ENCODE data around the gene MBP.
A peak's percentile ranks its signal among the peaks of the same experiment; 100 is the strongest.

Gene MBP

DNA sequence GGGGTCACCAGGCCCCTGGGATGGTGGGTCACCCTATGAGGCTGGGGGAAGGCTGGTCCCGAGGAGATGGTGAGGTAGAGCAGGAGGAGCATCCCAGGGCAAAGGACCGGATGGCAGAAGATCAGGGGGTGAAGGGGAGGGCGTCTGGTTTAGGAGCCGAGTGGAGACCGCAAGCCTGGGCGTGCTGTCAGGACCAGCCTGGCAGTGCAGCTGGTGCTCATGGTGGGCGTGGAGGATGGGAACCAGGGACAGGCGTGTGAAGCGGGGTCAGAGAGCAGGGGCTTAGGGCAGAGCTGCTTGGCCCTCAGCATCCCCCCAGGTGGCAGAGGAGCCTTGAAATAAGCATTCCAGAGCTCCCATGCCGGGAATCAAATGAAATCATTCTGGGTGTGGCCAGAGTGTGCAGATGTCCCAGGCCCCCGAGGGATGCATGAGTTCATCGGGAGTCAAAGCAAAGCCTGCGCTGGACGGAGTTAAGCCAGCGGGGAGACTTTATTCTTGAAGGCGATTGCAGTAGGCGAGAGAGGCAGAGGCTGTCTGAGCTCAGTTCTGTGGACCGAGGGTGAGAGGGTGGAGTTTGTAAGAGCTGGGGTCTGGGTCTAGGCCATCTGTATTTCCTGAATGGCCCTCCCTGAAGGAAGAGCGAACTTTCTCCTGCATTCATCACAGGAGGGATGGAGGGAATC, 33.1 kb upstream of the MBP start:
- no peak overlapping the region for H3K9ac ChIP-seq (ENCODE audit: low read length in 5 of 5)
- H3K27me3 ChIP-seq (ENCODE audit: control insufficient read depth in 5 of 5, insufficient read depth in 4 of 5, low read length in 5 of 5) = peaks cover 0 to 13% (median 8%) of the 10 kb centered on the region in 5 donors
- H3K27ac ChIP-seq (ENCODE audit: low read depth, low read length) = no peak overlapping the region
- H3K4me1 ChIP-seq (ENCODE audit: control insufficient read depth in 5 of 5, insufficient read depth in 5 of 5, low read length in 5 of 5) = peaks cover 0 to 22% (median 15%) of the 10 kb centered on the region in 5 donors
- peak overlapping the region in 1 of 5 donors; percentile 30 for H3K4me3 ChIP-seq (ENCODE audit: low read depth in 1 of 5, low read length in 5 of 5)
- no peaks in the 10 kb centered on the region for H3K36me3 ChIP-seq (ENCODE audit: control insufficient read depth in 5 of 5, insufficient read depth in 5 of 5, low read length in 5 of 5)
- no peaks in the 10 kb centered on the region for H3K9me3 ChIP-seq (ENCODE audit: control insufficient read depth in 5 of 5, low read length in 5 of 5)

DNA sequence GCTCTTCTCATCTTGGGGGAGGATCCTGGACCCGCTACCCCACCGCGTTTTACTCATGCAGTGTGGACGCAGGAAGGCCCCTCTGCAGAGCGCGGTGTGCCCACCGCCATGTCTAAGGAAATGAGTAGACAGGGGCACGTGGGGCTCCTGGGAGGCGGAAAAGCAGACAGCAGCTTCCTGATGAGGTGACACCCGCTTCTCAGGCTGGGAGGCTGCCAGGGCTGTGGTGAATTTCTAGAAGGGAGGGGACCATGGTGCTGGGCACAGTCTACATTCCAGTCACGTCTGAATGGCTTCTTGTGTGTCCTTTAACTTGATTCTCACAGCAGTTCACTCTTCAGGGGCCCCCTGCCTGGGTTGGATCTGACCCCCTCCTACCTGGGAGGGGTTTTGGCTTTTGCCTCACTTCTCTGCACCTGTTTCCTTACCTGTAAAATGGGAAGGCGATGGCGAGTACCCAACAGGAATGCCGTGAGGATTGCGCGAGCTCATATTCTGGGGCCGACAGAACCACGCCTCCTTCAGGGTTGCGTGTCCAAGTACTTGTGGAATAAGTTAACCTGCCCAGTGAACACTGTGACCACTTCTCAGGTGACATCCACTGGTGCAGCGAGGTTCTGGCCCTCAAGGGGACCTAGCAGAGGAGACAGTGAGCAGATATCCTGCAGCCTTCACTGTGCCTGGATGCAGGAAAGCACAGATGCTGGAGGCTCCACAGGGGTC, 32.3 kb upstream of the MBP start:
- Histone ChIP-seq H3K9ac (ENCODE audit: low read length in 5 of 5) (no peak overlapping the region), H3K4me3 (ENCODE audit: low read depth in 1 of 5, low read length in 5 of 5) (no peak overlapping the region), H3K36me3 (ENCODE audit: control insufficient read depth in 5 of 5, insufficient read depth in 5 of 5, low read length in 5 of 5) (no peaks in the 10 kb centered on the region), H3K27me3 (ENCODE audit: control insufficient read depth in 5 of 5, insufficient read depth in 4 of 5, low read length in 5 of 5) (peaks cover 0 to 13% (median 8%) of the 10 kb centered on the region in 5 donors), H3K27ac (ENCODE audit: low read depth, low read length) (no peak overlapping the region), H3K9me3 (ENCODE audit: control insufficient read depth in 5 of 5, low read length in 5 of 5) (no peaks in the 10 kb centered on the region), H3K4me1 (ENCODE audit: control insufficient read depth in 5 of 5, insufficient read depth in 5 of 5, low read length in 5 of 5) (peaks cover 0 to 22% (median 15%) of the 10 kb centered on the region in 5 donors)

DNA sequence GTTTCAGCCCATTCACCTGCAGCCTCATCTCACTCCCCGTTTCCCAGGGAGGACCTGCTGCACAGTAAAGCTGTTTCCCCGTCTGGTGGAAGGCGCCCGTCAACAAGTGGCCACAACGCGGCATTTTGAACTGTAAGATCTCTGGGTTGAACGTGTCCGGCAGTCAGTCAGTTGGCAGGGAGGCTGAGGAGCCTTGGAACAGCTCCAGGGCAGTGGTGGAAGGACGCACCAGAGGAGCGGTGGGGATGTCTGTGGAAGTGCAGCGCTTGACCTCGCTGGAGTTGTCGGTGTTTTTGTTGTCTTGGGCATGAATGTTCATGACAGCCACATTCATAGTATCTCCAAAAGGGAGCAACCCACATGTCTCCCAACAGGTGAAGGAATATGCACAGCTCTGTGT, 31.4 kb upstream of the MBP start:
- no peak overlapping the region for H3K27ac ChIP-seq (ENCODE audit: low read depth, low read length)
- no peaks in the 10 kb centered on the region for H3K9me3 ChIP-seq (ENCODE audit: control insufficient read depth in 5 of 5, low read length in 5 of 5)
- H3K27me3 ChIP-seq (ENCODE audit: control insufficient read depth in 5 of 5, insufficient read depth in 4 of 5, low read length in 5 of 5) = peaks cover 0 to 13% (median 8%) of the 10 kb centered on the region in 5 donors
- H3K9ac ChIP-seq (ENCODE audit: low read length in 5 of 5) = no peak overlapping the region
- no peaks in the 10 kb centered on the region for H3K36me3 ChIP-seq (ENCODE audit: control insufficient read depth in 5 of 5, insufficient read depth in 5 of 5, low read length in 5 of 5)
- H3K4me3 ChIP-seq (ENCODE audit: low read depth in 1 of 5, low read length in 5 of 5) = no peak overlapping the region
- H3K4me1 ChIP-seq (ENCODE audit: control insufficient read depth in 5 of 5, insufficient read depth in 5 of 5, low read length in 5 of 5) = peaks cover 0 to 22% (median 15%) of the 10 kb centered on the region in 5 donors

GRCh38 chr18:77162580-77162979, 30.0 kb upstream of the MBP start:
- H3K27ac ChIP-seq (ENCODE audit: low read depth, low read length) = no peak overlapping the region
- H3K27me3 ChIP-seq (ENCODE audit: control insufficient read depth in 5 of 5, insufficient read depth in 4 of 5, low read length in 5 of 5) = peaks cover 0 to 13% (median 8%) of the 10 kb centered on the region in 5 donors
- peaks cover 0 to 20% (median 15%) of the 10 kb centered on the region in 5 donors for H3K4me1 ChIP-seq (ENCODE audit: control insufficient read depth in 5 of 5, insufficient read depth in 5 of 5, low read length in 5 of 5)
- no peaks in the 10 kb centered on the region for H3K36me3 ChIP-seq (ENCODE audit: control insufficient read depth in 5 of 5, insufficient read depth in 5 of 5, low read length in 5 of 5)
- H3K9me3 ChIP-seq (ENCODE audit: control insufficient read depth in 5 of 5, low read length in 5 of 5) = no peaks in the 10 kb centered on the region
- no peak overlapping the region for H3K9ac ChIP-seq (ENCODE audit: low read length in 5 of 5)
- no peak overlapping the region for H3K4me3 ChIP-seq (ENCODE audit: low read depth in 1 of 5, low read length in 5 of 5)

DNA sequence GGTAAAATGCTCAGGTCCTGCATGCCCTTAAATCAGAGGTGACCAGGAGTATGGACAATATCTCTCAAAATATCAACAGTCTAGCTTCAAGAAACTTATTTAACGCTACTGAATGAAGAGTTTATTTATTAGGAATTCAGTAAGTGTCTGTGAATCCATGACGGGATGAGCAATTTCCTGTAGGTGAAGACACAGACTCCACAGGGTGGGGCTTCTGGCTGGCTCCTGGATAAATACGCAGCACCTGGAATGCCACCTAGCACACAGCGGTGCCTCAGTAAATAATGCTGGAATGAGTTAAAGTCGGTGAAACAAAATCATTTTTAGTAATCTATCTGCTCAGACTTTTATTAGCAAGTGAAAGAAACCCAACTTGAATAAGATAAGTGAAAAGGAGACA, 29.4 kb upstream of the MBP start:
- H3K4me1 ChIP-seq (ENCODE audit: control insufficient read depth in 5 of 5, insufficient read depth in 5 of 5, low read length in 5 of 5) = peaks cover 0 to 19% (median 13%) of the 10 kb centered on the region in 5 donors
- no peak overlapping the region for H3K9ac ChIP-seq (ENCODE audit: low read length in 5 of 5)
- H3K9me3 ChIP-seq (ENCODE audit: control insufficient read depth in 5 of 5, low read length in 5 of 5) = no peaks in the 10 kb centered on the region
- H3K36me3 ChIP-seq (ENCODE audit: control insufficient read depth in 5 of 5, insufficient read depth in 5 of 5, low read length in 5 of 5) = no peaks in the 10 kb centered on the region
- H3K4me3 ChIP-seq (ENCODE audit: low read depth in 1 of 5, low read length in 5 of 5) = no peak overlapping the region
- no peak overlapping the region for H3K27ac ChIP-seq (ENCODE audit: low read depth, low read length)
- H3K27me3 ChIP-seq (ENCODE audit: control insufficient read depth in 5 of 5, insufficient read depth in 4 of 5, low read length in 5 of 5) = peaks cover 0 to 13% (median 8%) of the 10 kb centered on the region in 5 donors

GRCh38 chr18:77161383-77161782, 28.8 kb upstream of the MBP start:
- Histone ChIP-seq H3K9ac (ENCODE audit: low read length in 5 of 5) (no peak overlapping the region), H3K27me3 (ENCODE audit: control insufficient read depth in 5 of 5, insufficient read depth in 4 of 5, low read length in 5 of 5) (peaks cover 0 to 8% (median 7%) of the 10 kb centered on the region in 5 donors), H3K36me3 (ENCODE audit: control insufficient read depth in 5 of 5, insufficient read depth in 5 of 5, low read length in 5 of 5) (no peaks in the 10 kb centered on the region), H3K4me1 (ENCODE audit: control insufficient read depth in 5 of 5, insufficient read depth in 5 of 5, low read length in 5 of 5) (peaks cover 0 to 13% (median 8%) of the 10 kb centered on the region in 5 donors), H3K4me3 (ENCODE audit: low read depth in 1 of 5, low read length in 5 of 5) (no peak overlapping the region), H3K27ac (ENCODE audit: low read depth, low read length) (no peak overlapping the region), H3K9me3 (ENCODE audit: control insufficient read depth in 5 of 5, low read length in 5 of 5) (no peaks in the 10 kb centered on the region)

DNA sequence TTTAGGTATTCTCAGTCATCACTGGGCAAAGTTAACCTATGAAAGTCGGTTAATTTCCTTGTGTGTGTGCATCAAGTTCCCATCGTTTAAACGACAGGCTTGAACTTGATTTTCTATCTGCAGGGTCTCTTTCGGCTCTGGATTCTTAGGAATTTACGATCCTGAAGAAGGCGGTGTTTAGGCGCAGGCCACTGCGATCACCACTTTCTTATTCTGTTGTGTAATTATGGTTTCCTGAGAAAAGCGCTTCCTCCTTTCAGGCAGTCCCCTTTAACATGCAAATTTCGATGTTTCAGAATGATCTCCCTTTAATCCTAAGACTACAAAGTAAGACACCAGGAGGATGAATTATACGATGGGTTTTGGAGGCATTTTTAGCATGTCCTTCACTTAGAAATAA, 27.9 kb upstream of the MBP start:
- H3K27me3 ChIP-seq (ENCODE audit: control insufficient read depth in 5 of 5, insufficient read depth in 4 of 5, low read length in 5 of 5) = peaks cover 0 to 6% (median 3%) of the 10 kb centered on the region in 5 donors
- H3K27ac ChIP-seq (ENCODE audit: low read depth, low read length) = no peak overlapping the region
- no peaks in the 10 kb centered on the region for H3K9me3 ChIP-seq (ENCODE audit: control insufficient read depth in 5 of 5, low read length in 5 of 5)
- H3K9ac ChIP-seq (ENCODE audit: low read length in 5 of 5) = no peak overlapping the region
- peaks cover 0 to 5% (median 3%) of the 10 kb centered on the region in 5 donors for H3K4me1 ChIP-seq (ENCODE audit: control insufficient read depth in 5 of 5, insufficient read depth in 5 of 5, low read length in 5 of 5)
- no peak overlapping the region for H3K4me3 ChIP-seq (ENCODE audit: low read depth in 1 of 5, low read length in 5 of 5)
- no peaks in the 10 kb centered on the region for H3K36me3 ChIP-seq (ENCODE audit: control insufficient read depth in 5 of 5, insufficient read depth in 5 of 5, low read length in 5 of 5)

GRCh38 chr18:77157312-77157711, 24.7 kb upstream of the MBP start:
- Histone ChIP-seq H3K9ac (ENCODE audit: low read length in 5 of 5) (no peak overlapping the region), H3K4me3 (ENCODE audit: low read depth in 1 of 5, low read length in 5 of 5) (no peak overlapping the region), H3K9me3 (ENCODE audit: control insufficient read depth in 5 of 5, low read length in 5 of 5) (no peaks in the 10 kb centered on the region), H3K4me1 (ENCODE audit: control insufficient read depth in 5 of 5, insufficient read depth in 5 of 5, low read length in 5 of 5) (no peaks in the 10 kb centered on the region), H3K27me3 (ENCODE audit: control insufficient read depth in 5 of 5, insufficient read depth in 4 of 5, low read length in 5 of 5) (no peaks in the 10 kb centered on the region), H3K36me3 (ENCODE audit: control insufficient read depth in 5 of 5, insufficient read depth in 5 of 5, low read length in 5 of 5) (no peaks in the 10 kb centered on the region), H3K27ac (ENCODE audit: low read depth, low read length) (no peak overlapping the region)

DNA sequence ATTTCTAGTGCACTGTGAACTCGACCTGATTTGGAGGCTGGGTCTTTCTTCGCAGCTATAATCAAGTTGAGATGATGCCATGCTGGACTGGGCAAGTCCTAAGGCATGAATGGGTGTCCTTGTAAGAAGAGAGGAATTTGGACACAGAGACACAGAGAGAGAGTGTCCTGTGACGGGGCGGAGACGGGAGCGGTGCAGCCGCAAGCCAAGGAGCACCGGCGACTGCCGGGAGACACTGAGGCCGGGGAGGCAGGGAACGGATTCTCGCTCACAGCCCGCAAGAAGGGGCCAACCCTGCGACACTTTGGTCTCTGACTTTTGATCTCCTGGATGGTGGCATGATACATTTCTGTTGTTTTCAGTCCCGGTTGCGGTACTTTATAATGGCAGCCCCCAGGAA, 22.4 kb upstream of the MBP start:
- no peaks in the 10 kb centered on the region for H3K9me3 ChIP-seq (ENCODE audit: control insufficient read depth in 5 of 5, low read length in 5 of 5)
- no peak overlapping the region for H3K27ac ChIP-seq (ENCODE audit: low read depth, low read length)
- H3K9ac ChIP-seq (ENCODE audit: low read length in 5 of 5) = no peak overlapping the region
- no peaks in the 10 kb centered on the region for H3K27me3 ChIP-seq (ENCODE audit: control insufficient read depth in 5 of 5, insufficient read depth in 4 of 5, low read length in 5 of 5)
- H3K36me3 ChIP-seq (ENCODE audit: control insufficient read depth in 5 of 5, insufficient read depth in 5 of 5, low read length in 5 of 5) = no peaks in the 10 kb centered on the region
- no peak overlapping the region for H3K4me3 ChIP-seq (ENCODE audit: low read depth in 1 of 5, low read length in 5 of 5)
- peaks cover 0 to 11% (median 3%) of the 10 kb centered on the region in 5 donors for H3K4me1 ChIP-seq (ENCODE audit: control insufficient read depth in 5 of 5, insufficient read depth in 5 of 5, low read length in 5 of 5)

- no peaks in the 10 kb centered on the region for H3K9me3 ChIP-seq (ENCODE audit: control insufficient read depth in 5 of 5, low read length in 5 of 5)
- H3K9ac ChIP-seq (ENCODE audit: low read length in 5 of 5) = no peak overlapping the region
- no peaks in the 10 kb centered on the region for H3K27me3 ChIP-seq (ENCODE audit: control insufficient read depth in 5 of 5, insufficient read depth in 4 of 5, low read length in 5 of 5)
- H3K36me3 ChIP-seq (ENCODE audit: control insufficient read depth in 5 of 5, insufficient read depth in 5 of 5, low read length in 5 of 5) = no peaks in the 10 kb centered on the region
- no peak overlapping the region for H3K27ac ChIP-seq (ENCODE audit: low read depth, low read length)
- H3K4me1 ChIP-seq (ENCODE audit: control insufficient read depth in 5 of 5, insufficient read depth in 5 of 5, low read length in 5 of 5) = peaks cover 0 to 11% (median 3%) of the 10 kb centered on the region in 5 donors
- no peak overlapping the region for H3K4me3 ChIP-seq (ENCODE audit: low read depth in 1 of 5, low read length in 5 of 5)
Observed at GRCh38 chr18:77153404-77153803, 20.8 kb upstream of the MBP start.

All from subcutaneous abdominal adipose tissue (tissue), 5 donors.